Measurements from ENCODE around the gene HEATR3.

The HEATR3 gene

DNA sequence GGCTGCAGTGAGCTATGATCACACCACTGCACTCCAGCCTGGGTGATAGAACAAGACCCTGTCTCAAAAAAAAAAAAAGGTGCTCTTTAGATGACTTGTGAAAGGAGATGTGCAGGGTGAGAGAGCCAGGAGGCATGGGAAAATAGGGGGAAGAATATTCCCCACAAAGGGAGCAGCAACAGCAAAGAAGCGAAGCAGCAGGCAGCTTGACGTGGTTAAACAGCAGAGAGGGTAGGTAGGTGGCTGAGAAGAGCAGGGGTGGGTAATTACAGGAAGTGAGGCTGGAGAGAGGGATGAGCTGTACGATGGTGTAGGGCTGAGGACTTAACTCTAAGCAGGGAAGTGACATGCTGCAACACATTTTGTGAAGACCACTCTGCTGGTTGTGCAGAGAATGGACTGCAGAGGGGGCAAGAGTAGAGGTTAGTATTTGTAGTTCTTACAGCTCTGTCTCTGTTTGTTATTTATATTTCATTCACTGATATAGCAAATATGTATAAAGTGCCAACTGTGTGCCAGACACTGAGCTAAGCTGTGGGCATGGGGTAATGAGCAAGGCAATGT is 1.6 kb downstream of the HEATR3 start:
- DNase-seq (ENCODE audit: insufficient read length, low spot score) (peak; percentile 7), FAIRE-seq (no peak)
- no peak for TF ChIP-seq POLR2A (IDR thresholded peaks at IDR 0.05; ENCODE audit: low read depth, low read length)

DNA sequence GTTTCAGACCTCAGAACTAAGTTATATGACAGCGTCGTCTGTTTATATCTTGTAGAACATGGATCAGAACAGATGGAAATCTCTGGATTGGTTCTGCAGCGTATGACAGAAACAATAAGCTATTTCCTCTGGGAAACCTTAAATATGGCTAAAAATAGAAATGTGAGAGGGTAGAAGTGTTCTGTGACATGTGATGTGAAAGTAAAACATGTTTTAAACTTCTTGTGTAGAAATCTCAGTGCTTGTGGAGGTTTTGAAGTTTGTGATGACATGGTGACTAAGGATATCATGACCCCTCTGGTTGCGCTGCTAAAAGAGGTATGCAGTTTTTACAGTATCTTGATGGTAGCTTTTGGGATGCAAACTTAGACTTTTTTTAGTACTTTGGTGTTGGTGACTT is 2.8 kb downstream of the HEATR3 start:
- FAIRE-seq (no peak), DNase-seq (ENCODE audit: insufficient read length, low spot score) (no peak)
- no peak for TF ChIP-seq POLR2A (IDR thresholded peaks at IDR 0.05; ENCODE audit: low read depth, low read length)

DNA sequence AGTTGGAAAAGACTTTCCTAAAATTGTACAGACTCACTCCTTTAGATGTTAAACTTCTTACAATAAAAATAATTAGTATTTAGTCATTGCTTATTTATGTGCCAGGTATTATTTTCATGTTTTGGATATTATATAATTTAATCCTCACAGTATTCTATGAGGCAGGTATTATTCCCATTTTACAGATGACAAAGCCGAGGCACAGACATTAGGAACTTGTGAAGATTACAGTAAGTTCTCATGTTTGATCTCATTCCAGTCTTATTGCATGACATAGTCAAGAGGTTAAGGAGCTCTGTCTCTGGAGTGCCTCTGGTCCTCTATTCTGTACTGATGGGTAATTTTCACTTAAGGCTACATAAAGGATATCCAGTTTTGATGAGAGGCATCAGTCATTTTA is 3.3 kb downstream of the HEATR3 start:
- TF ChIP-seq POLR2A (IDR thresholded peaks at IDR 0.05; ENCODE audit: low read depth, low read length) = no peak
- DNase-seq (ENCODE audit: insufficient read length, low spot score) (no peak), FAIRE-seq (no peak)

GRCh38 chr16:50071075-50071671 is 5.4 kb downstream of the HEATR3 start:
- FAIRE-seq (no peak), DNase-seq (ENCODE audit: insufficient read length, low spot score) (no peak)
- no peak for TF ChIP-seq POLR2A (IDR thresholded peaks at IDR 0.05; ENCODE audit: low read depth, low read length)

- DNase-seq (ENCODE audit: insufficient read length, low spot score) (no peak), FAIRE-seq (no peak)
These were observed 7.0 kb downstream of the HEATR3 start for GRCh38 chr16:50072730-50073129.

GRCh38 chr16:50079397-50080140 is 13.8 kb downstream of the HEATR3 start:
- FAIRE-seq (no peak), DNase-seq (ENCODE audit: insufficient read length, low spot score) (no peak)
- TF ChIP-seq POLR2A (IDR thresholded peaks at IDR 0.05; ENCODE audit: low read depth, low read length) = no peak

More at GRCh38 chr16:50072730-50073129, 7.0 kb downstream of the HEATR3 start:
- no peak for TF ChIP-seq POLR2A (IDR thresholded peaks at IDR 0.05; ENCODE audit: low read depth, low read length)

GRCh38 chr16:50081428-50082018 is 15.8 kb downstream of the HEATR3 start:
- no peak for FAIRE-seq
- TF ChIP-seq POLR2A (IDR thresholded peaks at IDR 0.05; ENCODE audit: low read depth, low read length) = no peak

DNA sequence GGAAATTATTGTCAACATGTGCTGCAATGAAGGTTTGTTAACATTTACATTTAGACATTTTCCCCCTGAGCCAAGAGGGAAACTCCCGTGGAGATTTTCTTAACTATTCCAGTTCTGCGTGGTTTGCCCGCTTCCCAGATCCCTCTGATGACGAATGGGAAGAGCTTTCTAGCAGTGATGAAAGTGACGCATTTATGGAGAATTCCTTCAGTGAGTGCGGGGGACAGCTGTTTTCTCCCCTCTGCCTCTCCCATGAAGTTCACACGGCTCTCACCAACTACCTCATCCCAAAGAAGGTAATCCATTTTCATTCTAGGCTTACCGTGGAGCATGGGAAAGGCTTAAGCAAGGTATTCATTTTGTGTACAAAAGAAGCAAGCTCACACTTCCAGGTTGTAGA is 18.2 kb downstream of the HEATR3 start:
- no peak for DNase-seq (ENCODE audit: insufficient read length, low spot score)
- no peak for FAIRE-seq
- TF ChIP-seq POLR2A (IDR thresholded peaks at IDR 0.05; ENCODE audit: low read depth, low read length) = no peak

More at GRCh38 chr16:50081428-50082018, 15.8 kb downstream of the HEATR3 start:
- no peak for DNase-seq (ENCODE audit: insufficient read length, low spot score)

DNA sequence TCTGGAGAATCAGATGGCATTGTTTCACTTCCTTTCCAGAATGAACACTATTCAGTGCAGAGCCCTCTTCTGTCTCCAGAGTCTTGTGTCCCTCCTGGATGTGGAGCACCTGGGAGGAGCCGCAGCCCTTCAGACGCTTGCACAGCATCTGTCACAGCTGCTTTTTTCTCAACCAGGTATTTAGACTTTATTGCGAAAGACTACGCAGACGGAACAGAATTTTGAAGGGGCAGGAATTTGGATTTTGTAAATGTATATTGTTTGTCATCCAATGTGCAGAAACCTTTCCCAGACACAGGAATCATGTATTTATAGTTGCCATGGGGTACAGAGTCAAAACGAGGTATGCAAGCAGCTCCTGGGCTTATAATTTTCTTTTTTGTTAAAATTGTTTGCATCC is 20.4 kb downstream of the HEATR3 start:
- FAIRE-seq = no peak
- DNase-seq (ENCODE audit: insufficient read length, low spot score) = no peak
- no peak for TF ChIP-seq POLR2A (IDR thresholded peaks at IDR 0.05; ENCODE audit: low read depth, low read length)

DNA sequence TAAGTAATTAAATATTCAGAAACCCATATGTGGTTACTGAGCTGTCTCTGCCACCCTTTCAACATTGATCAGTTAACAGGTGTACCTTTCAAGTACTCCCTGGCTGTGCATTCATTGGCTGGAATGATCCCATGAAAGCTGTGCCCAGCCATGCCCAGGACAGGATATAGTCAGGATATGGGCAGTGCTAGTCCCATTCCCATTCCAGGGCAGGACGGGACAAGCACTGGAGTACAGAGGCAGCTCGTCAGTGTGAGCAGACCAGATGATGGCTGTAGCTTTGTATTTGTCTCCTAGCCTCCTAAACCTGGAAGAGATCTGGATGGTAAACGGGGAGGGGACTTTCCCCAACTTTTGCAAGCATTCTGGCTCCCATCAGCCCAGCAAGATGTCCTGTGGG is 22.5 kb downstream of the HEATR3 start:
- FAIRE-seq (no peak), DNase-seq (ENCODE audit: insufficient read length, low spot score) (no peak)
- TF ChIP-seq POLR2A (IDR thresholded peaks at IDR 0.05; ENCODE audit: low read depth, low read length) = no peak

DNA sequence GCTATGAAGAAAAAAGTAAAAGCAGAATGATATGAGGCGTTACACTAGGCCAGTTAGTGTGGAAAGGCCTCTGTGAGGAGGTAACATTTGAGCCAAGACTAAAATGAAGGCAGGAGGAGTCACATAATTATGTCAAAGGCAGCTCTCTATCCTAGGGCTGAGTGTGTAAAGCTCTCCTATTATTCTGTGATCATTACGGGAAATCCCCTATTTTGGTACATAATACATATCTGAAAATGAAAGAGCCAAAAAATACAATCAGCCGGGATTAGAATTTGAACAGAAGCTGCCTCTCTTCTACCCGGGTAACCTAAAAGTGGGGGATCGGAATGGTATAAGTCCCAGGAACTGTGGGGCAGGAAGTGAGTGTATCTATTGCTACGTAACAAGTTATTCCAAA is 27.1 kb downstream of the HEATR3 start:
- no peak for TF ChIP-seq POLR2A (IDR thresholded peaks at IDR 0.05; ENCODE audit: low read depth, low read length)
- DNase-seq (ENCODE audit: insufficient read length, low spot score) (no peak), FAIRE-seq (no peak)

DNA sequence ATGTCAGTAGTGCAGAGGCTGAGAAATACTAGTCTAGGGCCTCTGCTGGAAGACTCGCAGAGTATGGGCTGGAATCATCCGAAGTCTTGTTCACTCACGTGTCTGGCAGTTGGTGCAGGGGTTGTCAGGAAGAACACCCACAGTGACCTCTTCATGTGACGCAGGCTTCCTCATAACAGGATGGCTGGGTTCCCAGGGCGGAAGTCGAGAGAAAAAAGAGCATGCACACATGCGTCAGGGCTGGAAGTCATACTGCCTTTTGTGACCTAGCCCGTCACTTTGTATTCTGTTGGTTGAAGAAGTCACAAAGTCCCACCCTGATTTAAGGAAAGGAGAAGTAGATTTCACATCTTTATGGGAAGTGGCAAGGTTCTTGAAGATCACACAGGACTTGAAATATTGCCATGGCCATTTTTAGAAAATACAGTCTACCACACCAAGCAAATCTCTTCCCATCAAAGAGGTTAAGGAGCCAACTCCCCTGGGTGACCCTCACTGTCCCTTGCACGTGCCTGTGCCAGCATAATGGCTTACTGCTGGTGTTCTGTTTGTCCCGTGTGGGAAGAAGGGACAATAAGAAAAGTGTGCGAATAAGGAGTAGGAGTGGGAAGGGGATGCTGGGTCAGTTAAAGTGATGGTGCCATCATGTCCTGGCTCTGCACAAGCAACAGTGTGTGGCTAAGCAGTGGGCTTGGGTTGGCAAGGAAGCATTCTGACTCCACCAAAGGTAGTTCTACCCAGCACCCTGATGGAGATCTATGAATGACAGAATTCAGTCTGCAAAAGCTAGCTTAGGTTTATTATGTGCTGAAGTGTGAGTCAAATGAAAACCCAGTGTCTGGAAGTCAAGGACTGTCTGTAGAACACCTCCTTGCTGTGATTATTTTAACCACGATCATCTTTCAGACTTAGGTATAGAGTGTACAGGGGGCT is 28.1 kb downstream of the HEATR3 start:
- no peak for TF ChIP-seq POLR2A (IDR thresholded peaks at IDR 0.05; ENCODE audit: low read depth, low read length)
- FAIRE-seq (no peak), DNase-seq (ENCODE audit: insufficient read length, low spot score) (no peak)

- FAIRE-seq = no peak
- DNase-seq (ENCODE audit: insufficient read length, low spot score) = peak; percentile 15
- TF ChIP-seq POLR2A (IDR thresholded peaks at IDR 0.05; ENCODE audit: low read depth, low read length) = no peak
These were observed 31.0 kb downstream of the HEATR3 start for GRCh38 chr16:50096791-50097190.

All from H54 (cell line).